Activated T-cell treated with anti-CD3 and anti-CD28 coated beads, Interleukin-2, amount 50 U/mL, for 72 hours (primary cell): ENCODE measurements around the gene PRTG. TPM values are rescaled to one million over a fixed set of nuclear protein-coding genes. Genes with fewer than 3 reads are reported as not detected.
"Not testable (repeated sequence)": the region's sequence is repeated elsewhere in the genome, so short reads cannot be mapped to it uniquely, and the experiment has no call there.

Experiments
- ATAC-seq, 2 donors: fragments of 150-1000 bp; cut with Tn5 transposase; replicated peaks in 1 of 2; 2 replicates each; pipeline ENCODE4 v1.10.0; 2021; ENCODE audit warnings: moderate library complexity in 2 of 2, mild to moderate bottlenecking in 1 of 2
- DNase-seq, 2 donors: peaks; one replicate each; pipeline ENCODE4 v3.0.0; 2021 to 2022; ENCODE audit warnings: mixed read lengths in 1 of 2
- H3K27ac Mint-ChIP-seq: one replicate; pipeline ENCODE4 v1.8.0; 2022; ENCODE audit warnings: mild to moderate bottlenecking, moderate library complexity, mixed read lengths
- H3K27me3 Mint-ChIP-seq: one replicate; pipeline ENCODE4 v1.8.0; 2022; ENCODE audit warnings: low read depth, mixed read lengths
- H3K36me3 Mint-ChIP-seq, 2 donors: one replicate each; pipeline ENCODE4 v1.8.0; 2022; ENCODE audit warnings: mixed read lengths in 2 of 2, mild to moderate bottlenecking in 1 of 2; ENCODE audit not compliant: insufficient read depth in 2 of 2
- H3K4me1 Mint-ChIP-seq: one replicate; pipeline ENCODE4 v1.8.0; 2022; ENCODE audit warnings: low read depth, mixed read lengths
- H3K4me3 Mint-ChIP-seq, 2 donors: one replicate each; pipeline ENCODE4 v1.8.0; 2022; ENCODE audit warnings: mild to moderate bottlenecking in 2 of 2, mixed read lengths in 2 of 2, moderate library complexity in 2 of 2
- H3K9me3 Mint-ChIP-seq, 2 donors: one replicate each; pipeline ENCODE4 v1.8.0; 2022; ENCODE audit warnings: mixed read lengths in 2 of 2
- total RNA-seq, 2 donors: library from RNA; stranded (reverse); gene quantifications; one replicate each; pipeline ENCODE4 v1.2.3, GENCODE V29; 2022

Gene PRTG
- total RNA-seq, 2 donors from 2014 or later = 0.25 TPM; not detected in 1

DNA sequence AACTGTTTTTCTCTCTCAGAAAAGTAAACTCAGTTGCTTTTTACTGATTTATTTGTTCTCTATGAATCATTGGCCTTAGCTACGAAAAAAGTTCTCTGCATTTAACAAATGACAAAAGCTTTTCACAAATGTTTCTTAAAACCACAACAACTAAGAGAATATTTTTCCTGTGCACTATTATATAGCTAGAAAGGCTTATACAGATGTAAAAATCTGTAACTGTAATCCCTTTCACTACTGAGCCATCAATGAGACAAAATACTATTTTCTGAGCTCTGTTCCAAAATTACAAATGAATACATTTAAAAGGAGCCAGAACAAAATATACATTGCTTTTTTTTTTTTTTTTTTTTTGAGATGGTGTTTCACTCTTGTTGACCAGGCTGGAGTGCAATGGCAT is 109.2 kb downstream of the PRTG start:
- Mint-ChIP-seq H3K4me1 (no peaks in the 10 kb centered on the region), H3K4me3 (no peak overlapping the region), H3K9me3 (no peaks in the 10 kb centered on the region), H3K27ac (no peak overlapping the region), H3K36me3 (no peaks in the 10 kb centered on the region), H3K27me3 (peaks cover 14% of the 10 kb centered on the region)
- DNase-seq (no peak), ATAC-seq (no peak)

DNA sequence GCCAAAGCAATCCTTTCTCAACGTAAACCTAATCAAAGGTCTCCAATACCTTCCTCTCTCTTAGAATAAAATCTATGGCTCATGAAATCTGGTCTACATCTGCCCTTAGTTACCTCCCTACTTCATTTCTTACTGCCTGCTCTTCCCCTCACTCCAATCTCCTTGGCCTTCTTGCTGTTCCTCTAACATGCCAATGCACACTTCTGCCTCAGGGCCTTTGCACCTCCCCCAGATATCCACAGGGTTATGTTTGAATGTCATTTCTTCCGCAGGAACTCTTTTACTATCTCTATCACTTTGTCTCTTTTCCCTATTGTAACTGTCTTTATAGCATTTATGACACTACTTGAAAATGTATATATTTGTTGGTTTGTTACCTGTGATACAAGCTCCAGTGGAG is 110.5 kb downstream of the PRTG start:
- DNase-seq = no peak

DNA sequence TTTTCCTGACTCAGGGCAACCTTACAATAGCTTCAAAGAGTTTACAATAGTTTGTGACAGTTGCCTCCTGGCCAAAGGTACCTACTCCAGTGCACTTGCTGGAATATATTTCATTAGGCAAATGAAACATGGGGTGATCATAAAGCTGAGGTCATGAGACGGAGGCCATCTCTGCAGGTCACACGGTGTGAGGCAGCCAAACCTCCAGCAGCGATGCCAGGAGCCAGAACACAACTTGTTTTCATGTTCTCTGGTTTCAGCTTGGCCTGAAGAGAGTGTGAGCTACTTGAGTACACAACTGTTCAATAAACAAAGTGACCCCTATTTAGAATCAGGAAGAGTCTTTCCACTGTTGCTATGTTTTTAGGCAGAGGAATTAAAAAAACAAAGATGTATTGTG is 112.1 kb downstream of the PRTG start:
- no peak overlapping the region for H3K4me3 Mint-ChIP-seq
- no peak for DNase-seq
- H3K27me3 Mint-ChIP-seq = peaks cover 14% of the 10 kb centered on the region
- no peaks in the 10 kb centered on the region for H3K4me1 Mint-ChIP-seq
- no peaks in the 10 kb centered on the region for H3K9me3 Mint-ChIP-seq
- H3K36me3 Mint-ChIP-seq = no peaks in the 10 kb centered on the region
- no peak overlapping the region for H3K27ac Mint-ChIP-seq
- no peak for ATAC-seq

More for the DNA sequence above, 110.5 kb downstream of the PRTG start:
- H3K9me3 Mint-ChIP-seq = no peaks in the 10 kb centered on the region
- H3K4me1 Mint-ChIP-seq = no peaks in the 10 kb centered on the region
- no peak overlapping the region for H3K4me3 Mint-ChIP-seq
- no peak for ATAC-seq
- H3K36me3 Mint-ChIP-seq = no peaks in the 10 kb centered on the region
- H3K27ac Mint-ChIP-seq = no peak overlapping the region
- H3K27me3 Mint-ChIP-seq = peaks cover 14% of the 10 kb centered on the region

DNA sequence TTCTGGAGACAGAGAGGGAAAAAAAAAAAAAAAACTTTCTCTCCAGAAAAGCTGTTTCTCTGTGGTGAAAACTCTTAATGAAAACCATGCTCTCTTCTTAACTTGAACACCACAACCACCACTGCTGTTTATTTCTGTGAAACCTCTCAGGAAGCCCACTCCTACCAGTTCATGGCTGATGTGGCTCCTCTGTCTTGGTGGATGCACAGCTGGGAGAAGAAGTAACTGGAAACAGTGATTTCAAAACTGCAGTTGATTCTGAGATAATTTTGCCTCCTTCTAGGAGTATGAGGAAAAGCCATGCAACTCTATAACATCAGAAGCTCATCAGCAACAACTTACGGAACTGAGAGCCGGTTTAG is 114.6 kb downstream of the PRTG start:
- no peaks in the 10 kb centered on the region for H3K4me1 Mint-ChIP-seq
- H3K9me3 Mint-ChIP-seq = no peaks in the 10 kb centered on the region
- H3K36me3 Mint-ChIP-seq = no peaks in the 10 kb centered on the region
- peaks cover 14% of the 10 kb centered on the region for H3K27me3 Mint-ChIP-seq
- no peak for ATAC-seq
- H3K4me3 Mint-ChIP-seq = no peak overlapping the region
- no peak for DNase-seq
- no peak overlapping the region for H3K27ac Mint-ChIP-seq

DNA sequence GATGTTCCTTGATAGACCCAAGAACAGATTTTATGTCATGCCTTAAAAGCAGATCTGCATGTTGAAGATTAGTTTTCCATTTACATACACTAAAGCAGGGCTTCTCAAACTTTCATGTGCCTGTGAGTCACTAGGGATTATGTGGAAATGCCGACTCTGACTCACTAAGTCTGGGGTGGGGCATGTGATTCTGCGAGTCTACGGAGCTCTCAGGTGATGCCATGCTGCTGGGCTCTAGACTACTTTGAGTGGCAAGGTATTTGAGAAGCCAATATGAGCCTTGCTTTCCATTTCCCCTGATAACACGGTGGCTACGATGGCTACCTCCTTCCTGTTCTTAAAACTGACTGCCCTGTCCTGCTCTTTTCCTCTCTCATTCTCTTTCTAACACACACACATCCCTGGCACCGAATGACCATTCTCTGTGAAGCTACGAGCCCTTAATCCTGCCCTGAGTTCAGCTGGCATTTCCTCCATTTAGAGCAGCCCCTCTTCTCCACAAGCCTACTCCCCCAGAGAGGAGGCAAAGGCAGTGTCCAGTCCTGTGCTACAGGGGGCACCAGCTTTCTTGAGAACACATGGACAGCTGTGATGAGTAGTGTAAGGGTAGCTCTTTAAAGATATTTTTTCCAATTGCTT is 115.1 kb downstream of the PRTG start:
- DNase-seq = no peak
- ATAC-seq = no peak
- Mint-ChIP-seq H3K9me3 (no peaks in the 10 kb centered on the region), H3K27me3 (peaks cover 14% of the 10 kb centered on the region), H3K4me1 (no peaks in the 10 kb centered on the region), H3K36me3 (no peaks in the 10 kb centered on the region), H3K4me3 (no peak overlapping the region), H3K27ac (no peak overlapping the region)

DNA sequence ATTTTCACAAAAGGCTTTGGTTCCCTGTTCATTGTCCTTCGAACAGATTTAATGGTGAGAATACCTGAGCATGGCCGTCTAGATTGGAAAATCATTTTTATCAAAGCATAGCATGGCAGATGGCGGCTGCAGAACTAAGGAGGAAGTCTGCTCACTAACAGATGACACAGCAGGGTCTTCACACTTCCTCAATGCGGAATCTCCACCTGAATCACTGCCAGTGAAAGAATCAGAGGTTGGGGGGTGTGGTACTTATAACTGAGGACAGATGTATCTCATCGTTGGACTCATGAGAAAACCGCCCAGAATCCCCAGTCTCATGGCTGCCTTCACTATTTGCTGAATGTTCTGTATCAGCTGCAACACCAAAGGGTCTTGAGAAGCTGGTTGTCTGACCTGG is 123.2 kb downstream of the PRTG start:
- ATAC-seq (no peak), DNase-seq (no peak)
- H3K36me3 Mint-ChIP-seq = no peaks in the 10 kb centered on the region
- H3K27me3 Mint-ChIP-seq = peaks cover 29% of the 10 kb centered on the region
- H3K27ac Mint-ChIP-seq = no peak overlapping the region
- no peak overlapping the region for H3K4me3 Mint-ChIP-seq
- no peaks in the 10 kb centered on the region for H3K4me1 Mint-ChIP-seq
- no peaks in the 10 kb centered on the region for H3K9me3 Mint-ChIP-seq

DNA sequence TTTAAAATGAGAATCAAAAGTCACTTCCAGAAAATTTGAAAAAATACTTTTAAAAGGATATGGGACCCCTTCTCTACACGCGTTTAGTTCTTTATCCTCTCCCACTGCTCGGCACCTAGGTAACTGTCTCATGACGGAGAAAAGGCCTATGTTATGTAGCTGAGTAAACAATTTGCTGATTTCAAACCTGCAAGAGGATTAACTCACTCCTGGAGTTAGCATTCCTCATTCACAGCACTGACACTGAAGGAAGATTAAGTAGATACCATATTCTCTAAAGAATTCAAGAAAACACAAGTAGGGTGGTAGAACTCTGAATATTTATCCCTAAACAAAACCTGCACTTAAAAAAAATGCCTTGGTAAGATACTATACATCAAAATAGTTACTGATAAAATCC is 124.6 kb downstream of the PRTG start:
- Mint-ChIP-seq H3K36me3 (no peaks in the 10 kb centered on the region), H3K27me3 (peaks cover 42% of the 10 kb centered on the region), H3K4me3 (no peak overlapping the region), H3K4me1 (no peaks in the 10 kb centered on the region), H3K27ac (peak overlapping the region; percentile 4), H3K9me3 (no peaks in the 10 kb centered on the region)
- no peak for DNase-seq
- no peak for ATAC-seq

DNA sequence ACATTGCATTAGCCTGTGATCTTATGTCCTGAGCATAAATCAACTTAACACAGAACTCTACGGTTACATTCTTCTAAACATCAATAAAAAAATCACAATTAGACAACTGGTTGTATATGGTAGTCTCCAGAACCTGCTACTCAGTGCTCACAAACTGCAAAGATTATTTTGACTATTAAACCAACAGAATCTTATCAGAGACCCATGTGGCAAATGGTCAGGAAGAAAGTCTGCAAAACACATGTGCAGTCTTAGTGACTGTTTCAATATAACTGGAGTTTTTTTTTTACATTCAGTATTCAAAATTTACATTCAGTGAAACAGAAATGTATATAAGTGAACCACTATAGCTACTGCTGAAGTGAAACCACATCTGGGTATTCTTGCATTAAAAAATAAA is 127.5 kb downstream of the PRTG start:
- Mint-ChIP-seq H3K27me3 (peaks cover 48% of the 10 kb centered on the region), H3K36me3 (no peaks in the 10 kb centered on the region), H3K27ac (no peak overlapping the region), H3K4me3 (no peak overlapping the region), H3K9me3 (no peaks in the 10 kb centered on the region), H3K4me1 (no peaks in the 10 kb centered on the region)
- DNase-seq (no peak), ATAC-seq (no peak)

DNA sequence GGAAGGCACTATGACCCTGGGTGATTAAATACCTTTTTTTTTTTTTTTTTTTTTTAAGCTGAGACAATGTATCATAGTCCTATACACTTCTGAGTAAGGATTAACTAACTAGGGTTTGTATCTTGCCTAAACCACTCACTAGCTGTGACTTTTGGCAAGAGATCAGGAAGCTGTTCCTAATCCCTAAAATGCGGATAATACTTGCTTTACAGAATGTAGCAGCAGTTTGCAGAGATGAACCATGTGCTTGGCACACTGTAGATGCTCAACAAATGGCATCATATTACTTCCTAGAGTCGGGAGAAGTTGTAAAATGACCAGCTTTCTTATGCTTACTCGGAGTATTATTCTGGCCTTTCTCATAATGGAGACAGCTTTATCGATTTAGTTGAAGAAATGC is 129.2 kb downstream of the PRTG start:
- peaks cover 52% of the 10 kb centered on the region for H3K27me3 Mint-ChIP-seq
- peaks cover 0 to 1% of the 10 kb centered on the region in 2 donors for H3K36me3 Mint-ChIP-seq
- no peak overlapping the region for H3K27ac Mint-ChIP-seq
- H3K4me1 Mint-ChIP-seq = no peaks in the 10 kb centered on the region
- no peaks in the 10 kb centered on the region for H3K9me3 Mint-ChIP-seq
- ATAC-seq (no peak), DNase-seq (no peak)
- H3K4me3 Mint-ChIP-seq = no peak overlapping the region

DNA sequence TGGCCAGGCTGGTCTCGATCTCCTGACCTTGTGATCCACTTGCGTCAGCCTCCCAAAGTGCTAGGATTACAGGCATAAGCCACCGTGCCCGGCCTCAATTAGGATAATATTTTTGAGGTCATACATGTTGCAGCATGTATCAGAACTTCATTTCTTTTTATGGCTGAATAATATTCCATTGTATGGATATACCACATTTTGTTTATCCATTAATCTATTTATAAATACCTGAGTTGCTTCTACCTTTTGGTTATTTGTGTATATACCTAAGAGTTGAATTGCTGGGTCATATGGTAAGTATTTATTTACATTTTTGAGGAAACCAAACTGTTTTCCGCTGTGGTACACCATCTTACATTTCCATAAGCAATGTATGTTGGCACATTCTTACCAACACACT is 136.7 kb downstream of the PRTG start:
- ATAC-seq = no peak
- no peak overlapping the region for H3K27ac Mint-ChIP-seq
- no peak for DNase-seq
- peaks cover 0 to 1% of the 10 kb centered on the region in 2 donors for H3K36me3 Mint-ChIP-seq
- no peak overlapping the region for H3K4me3 Mint-ChIP-seq
- peaks cover 2 to 5% of the 10 kb centered on the region in 2 donors for H3K9me3 Mint-ChIP-seq
- H3K4me1 Mint-ChIP-seq = no peaks in the 10 kb centered on the region
- peaks cover 6% of the 10 kb centered on the region for H3K27me3 Mint-ChIP-seq

DNA sequence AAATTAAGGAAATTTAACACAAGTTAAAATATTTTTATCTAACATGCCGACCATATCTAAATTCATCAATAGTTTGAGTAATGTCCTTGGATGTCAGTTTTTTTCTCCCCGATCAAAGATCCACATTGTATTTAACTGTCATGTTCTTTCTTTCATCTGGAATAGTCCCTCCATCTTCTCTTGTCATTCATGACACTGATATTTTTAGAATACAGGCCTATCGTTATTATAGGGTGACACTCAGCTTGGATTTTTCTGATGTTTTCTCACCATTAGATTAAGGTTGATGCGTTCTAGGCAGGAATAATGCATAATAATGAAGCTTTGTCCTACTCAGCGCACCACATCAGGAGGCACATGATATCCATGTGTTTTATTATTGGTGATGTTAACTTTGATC is 141.6 kb downstream of the PRTG start:
- no peak for ATAC-seq
- Mint-ChIP-seq H3K27ac (no peak overlapping the region), H3K9me3 (peaks cover 0 to 2% of the 10 kb centered on the region in 2 donors), H3K4me1 (no peaks in the 10 kb centered on the region), H3K27me3 (no peaks in the 10 kb centered on the region), H3K4me3 (no peak overlapping the region), H3K36me3 (no peaks in the 10 kb centered on the region)
- no peak for DNase-seq

DNA sequence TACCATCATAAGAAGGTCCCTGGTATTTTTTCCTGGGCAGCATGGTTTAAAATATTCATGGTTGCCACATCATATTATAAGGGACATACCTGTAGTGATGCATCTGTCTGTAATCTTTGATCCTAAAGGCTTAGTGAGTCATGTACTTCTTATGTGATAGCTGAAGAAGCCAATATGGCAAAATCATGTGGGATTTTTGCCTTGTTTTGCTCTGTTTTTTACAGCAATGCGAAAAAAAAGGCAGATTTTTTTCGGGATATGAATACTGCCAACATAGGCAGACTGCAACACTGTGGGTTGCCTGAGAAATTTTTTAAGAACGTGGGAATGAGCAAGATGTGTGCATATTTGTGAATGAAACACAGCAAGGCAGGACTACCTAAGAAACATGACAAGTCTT is 143.5 kb downstream of the PRTG start:
- DNase-seq (no peak), ATAC-seq (no peak)
- Mint-ChIP-seq H3K36me3 (no peaks in the 10 kb centered on the region), H3K4me3 (no peak overlapping the region), H3K27me3 (no peaks in the 10 kb centered on the region), H3K4me1 (no peaks in the 10 kb centered on the region), H3K9me3 (peaks cover 0 to 2% of the 10 kb centered on the region in 2 donors), H3K27ac (no peak overlapping the region)

DNA sequence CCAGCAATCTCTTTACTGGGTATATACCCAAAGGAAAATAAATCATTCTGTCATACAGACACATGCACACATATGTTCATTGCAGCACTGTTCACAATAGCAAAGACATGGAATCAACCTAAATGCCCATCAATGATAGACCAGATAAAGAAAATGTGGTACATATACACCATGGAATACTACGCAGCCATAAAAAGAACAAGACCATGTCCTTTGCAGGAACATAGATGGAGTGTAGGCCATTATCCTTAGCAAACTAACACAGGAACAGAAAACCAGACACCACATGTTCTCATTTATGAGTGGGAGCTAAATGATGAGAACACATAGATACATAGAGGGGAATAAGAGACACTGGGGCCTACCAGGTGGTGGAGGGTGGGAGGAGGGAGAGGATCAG is 149.9 kb downstream of the PRTG start:
- not testable (repeated sequence) for H3K9me3 Mint-ChIP-seq, H3K27ac Mint-ChIP-seq, ATAC-seq, DNase-seq, H3K4me3 Mint-ChIP-seq, H3K36me3 Mint-ChIP-seq, H3K4me1 Mint-ChIP-seq
- peaks cover 28% of the 10 kb centered on the region for H3K27me3 Mint-ChIP-seq

DNA sequence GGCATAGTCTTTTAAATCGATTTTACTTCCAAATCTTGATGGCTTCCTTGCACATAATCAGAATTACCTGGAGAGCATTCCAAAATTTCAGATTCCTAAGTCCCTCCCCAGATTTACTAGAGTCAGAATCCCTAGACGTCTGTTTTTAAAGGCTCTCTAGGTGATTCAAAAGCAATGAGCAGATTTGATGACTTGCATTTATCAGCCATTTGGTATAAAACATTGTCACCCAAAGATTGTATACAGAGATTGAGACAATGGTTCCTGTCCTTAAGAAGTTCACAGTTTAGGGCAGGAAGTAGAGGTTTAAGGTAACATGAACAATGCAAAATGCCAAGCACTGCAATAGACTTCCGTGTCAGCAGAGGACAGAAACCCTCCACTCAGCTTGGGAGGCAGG is 152.2 kb downstream of the PRTG start:
- no peaks in the 10 kb centered on the region for H3K9me3 Mint-ChIP-seq
- H3K4me1 Mint-ChIP-seq = no peaks in the 10 kb centered on the region
- no peak overlapping the region for H3K4me3 Mint-ChIP-seq
- no peak for DNase-seq
- no peak for ATAC-seq
- peaks cover 0 to 4% of the 10 kb centered on the region in 2 donors for H3K36me3 Mint-ChIP-seq
- H3K27ac Mint-ChIP-seq = no peak overlapping the region
- peaks cover 28% of the 10 kb centered on the region for H3K27me3 Mint-ChIP-seq
